Muscle layer of colon (tissue), 2 donors: ENCODE measurements around the gene TEX35.

Experiments
- H3K27ac ChIP-seq: one replicate; pipeline ENCODE4 v1.7.0; 2013; ENCODE audit warnings: low read depth, mild to moderate bottlenecking, low read length, moderate library complexity
- H3K27me3 ChIP-seq, 2 donors: one replicate each; pipeline ENCODE4 v1.7.0; 2013; ENCODE audit warnings: low read length in 2 of 2, mild to moderate bottlenecking in 2 of 2; ENCODE audit not compliant: insufficient read depth in 2 of 2, control insufficient read depth in 1 of 2
- H3K36me3 ChIP-seq: one replicate; pipeline ENCODE4 v1.7.0; 2013; ENCODE audit warnings: mild to moderate bottlenecking, low read length; ENCODE audit not compliant: insufficient read depth
- H3K4me1 ChIP-seq: one replicate; pipeline ENCODE4 v1.7.0; 2013; ENCODE audit warnings: mild to moderate bottlenecking, low read length; ENCODE audit not compliant: insufficient read depth
- H3K4me3 ChIP-seq, 2 donors: one replicate each; pipeline ENCODE4 v1.7.0; 2013; ENCODE audit warnings: low read length in 2 of 2, low read depth in 1 of 2, mild to moderate bottlenecking in 1 of 2, moderate library complexity in 1 of 2
- H3K9ac ChIP-seq: one replicate; pipeline ENCODE4 v1.7.0; 2013; ENCODE audit warnings: low read length
- H3K9me3 ChIP-seq: one replicate; pipeline ENCODE4 v1.7.0; 2013; ENCODE audit warnings: mild to moderate bottlenecking, low read length
- donor health status: abdominal sarcoma.
- donor health status: Adenocarcinoma of cecum.

Gene TEX35

DNA sequence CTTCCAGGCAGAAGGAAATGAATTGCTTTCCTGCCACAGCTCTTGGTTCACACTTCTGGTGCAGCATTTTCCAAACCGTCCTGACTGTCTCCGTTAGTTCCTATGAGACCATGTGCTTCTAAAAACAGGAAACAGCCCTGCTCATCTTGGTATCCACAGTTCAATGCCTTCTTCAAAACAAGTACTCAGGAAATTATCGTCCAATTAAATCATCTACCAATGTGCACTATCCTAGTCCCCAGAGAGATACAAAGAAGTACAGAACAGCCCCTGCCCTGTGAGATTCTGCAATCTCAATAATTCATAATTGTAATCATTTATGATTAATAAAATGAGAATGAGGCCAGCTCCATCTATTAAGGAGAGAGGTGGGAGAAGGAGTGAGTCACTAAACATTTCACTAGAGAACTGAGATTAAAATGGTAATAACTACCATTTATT lies 27.3 kb upstream of the TEX35 start:
- Histone ChIP-seq H3K9ac (no peak overlapping the region), H3K27me3 (peaks cover 0 to 8% of the 10 kb centered on the region in 2 donors), H3K27ac (no peak overlapping the region), H3K36me3 (no peaks in the 10 kb centered on the region), H3K4me3 (no peak overlapping the region), H3K4me1 (peaks cover 5% of the 10 kb centered on the region), H3K9me3 (no peaks in the 10 kb centered on the region)

GRCh38 chr1:178486100-178487069 lies 26.5 kb upstream of the TEX35 start:
- H3K27me3 ChIP-seq, result peaks cover 0 to 8% of the 10 kb centered on the region in 2 donors
- H3K9me3 ChIP-seq, result no peaks in the 10 kb centered on the region
- H3K9ac ChIP-seq, result no peak overlapping the region
- no peaks in the 10 kb centered on the region for H3K36me3 ChIP-seq
- H3K4me1 ChIP-seq, result peaks cover 5% of the 10 kb centered on the region
- no peak overlapping the region for H3K27ac ChIP-seq
- H3K4me3 ChIP-seq, result no peak overlapping the region

DNA sequence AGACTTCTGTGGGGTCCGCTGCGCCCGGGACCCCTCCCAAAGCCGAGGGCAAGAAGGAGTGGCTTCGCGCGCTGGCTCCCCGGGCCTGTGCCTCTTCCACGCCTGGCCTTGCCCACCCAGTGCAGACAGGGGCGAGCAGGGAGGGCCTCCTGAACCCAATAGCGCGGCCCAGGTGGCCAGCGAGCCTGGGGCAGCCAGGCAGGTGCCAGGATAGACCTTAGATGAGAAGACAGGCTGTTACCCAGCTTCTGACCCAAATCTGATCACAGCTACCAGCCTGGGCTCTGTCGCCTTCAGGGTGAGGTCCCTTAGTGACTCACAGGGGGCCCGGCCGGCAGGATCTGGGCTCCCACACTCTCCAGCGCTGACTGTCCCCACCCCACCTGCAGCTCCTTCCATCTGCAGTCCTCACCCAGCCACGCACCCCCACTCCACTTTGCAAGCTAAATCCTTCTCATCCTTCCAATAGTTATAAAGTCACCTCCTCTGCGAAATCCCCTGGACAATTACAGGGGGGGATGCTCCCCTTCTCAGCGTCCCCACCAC lies 25.8 kb upstream of the TEX35 start:
- H3K4me3 ChIP-seq, result no peak overlapping the region
- no peak overlapping the region for H3K9ac ChIP-seq
- H3K27me3 ChIP-seq, result peaks cover 0 to 8% of the 10 kb centered on the region in 2 donors
- H3K4me1 ChIP-seq, result peaks cover 5% of the 10 kb centered on the region
- H3K9me3 ChIP-seq, result no peaks in the 10 kb centered on the region
- H3K27ac ChIP-seq, result no peak overlapping the region
- H3K36me3 ChIP-seq, result no peaks in the 10 kb centered on the region

- Histone ChIP-seq H3K9me3 (no peaks in the 10 kb centered on the region), H3K9ac (no peak overlapping the region), H3K27me3 (peaks cover 0 to 8% of the 10 kb centered on the region in 2 donors), H3K4me1 (peaks cover 5% of the 10 kb centered on the region), H3K27ac (no peak overlapping the region), H3K4me3 (no peak overlapping the region), H3K36me3 (no peaks in the 10 kb centered on the region)
Observed at GRCh38 chr1:178488393-178488792, 24.5 kb upstream of the TEX35 start.

DNA sequence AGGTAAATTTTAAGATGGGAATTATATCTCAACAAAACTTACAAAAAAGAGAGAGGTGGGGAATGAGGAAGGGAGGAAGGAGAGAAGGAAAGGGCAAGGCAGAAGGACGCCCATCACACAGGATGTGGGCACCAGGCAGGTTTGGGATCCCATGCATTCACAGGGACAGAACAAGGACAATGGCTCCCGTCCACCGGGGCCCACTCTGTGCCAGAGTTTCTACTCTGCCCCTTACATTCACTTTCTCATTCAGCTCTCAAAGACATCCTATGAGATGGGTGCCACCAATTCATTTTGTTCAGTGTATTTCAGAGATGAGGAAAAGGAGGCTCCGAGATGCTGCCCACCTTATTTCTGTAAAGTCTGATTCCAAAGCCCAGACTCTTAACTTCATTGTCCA lies 23.5 kb upstream of the TEX35 start:
- Histone ChIP-seq H3K4me1 (peaks cover 5% of the 10 kb centered on the region), H3K4me3 (no peak overlapping the region), H3K27me3 (peaks cover 0 to 8% of the 10 kb centered on the region in 2 donors), H3K36me3 (no peaks in the 10 kb centered on the region), H3K27ac (no peak overlapping the region), H3K9ac (no peak overlapping the region), H3K9me3 (no peaks in the 10 kb centered on the region)

- Histone ChIP-seq H3K4me1 (peaks cover 5% of the 10 kb centered on the region), H3K27ac (no peak overlapping the region), H3K9me3 (no peaks in the 10 kb centered on the region), H3K36me3 (no peaks in the 10 kb centered on the region), H3K27me3 (peaks cover 0 to 8% of the 10 kb centered on the region in 2 donors), H3K4me3 (no peak overlapping the region), H3K9ac (no peak overlapping the region)
Observed at GRCh38 chr1:178490136-178490535, 22.8 kb upstream of the TEX35 start.

DNA sequence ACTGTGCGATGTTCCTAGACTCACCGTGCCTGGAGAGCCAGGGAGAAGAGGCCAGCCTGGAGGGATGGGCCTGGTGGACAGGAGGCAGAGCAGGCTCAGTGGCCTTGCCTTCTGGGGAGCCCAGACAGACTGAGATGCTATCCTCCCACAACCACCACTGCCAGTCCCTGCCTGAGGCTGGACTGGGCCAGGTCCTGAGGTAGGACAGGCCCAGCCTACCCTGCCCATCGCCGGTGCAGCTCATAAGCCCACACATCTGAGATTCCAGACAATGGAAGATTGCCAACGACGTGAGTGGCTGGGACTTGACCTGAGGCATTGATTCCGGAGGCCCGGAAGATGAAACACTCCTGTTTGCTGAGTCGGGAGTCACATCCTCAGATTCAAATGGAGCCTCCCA lies 21.9 kb upstream of the TEX35 start:
- Histone ChIP-seq H3K27ac (no peak overlapping the region), H3K4me3 (no peak overlapping the region), H3K9ac (no peak overlapping the region), H3K9me3 (no peaks in the 10 kb centered on the region), H3K36me3 (no peaks in the 10 kb centered on the region), H3K4me1 (peaks cover 5% of the 10 kb centered on the region), H3K27me3 (peaks cover 0 to 8% of the 10 kb centered on the region in 2 donors)

DNA sequence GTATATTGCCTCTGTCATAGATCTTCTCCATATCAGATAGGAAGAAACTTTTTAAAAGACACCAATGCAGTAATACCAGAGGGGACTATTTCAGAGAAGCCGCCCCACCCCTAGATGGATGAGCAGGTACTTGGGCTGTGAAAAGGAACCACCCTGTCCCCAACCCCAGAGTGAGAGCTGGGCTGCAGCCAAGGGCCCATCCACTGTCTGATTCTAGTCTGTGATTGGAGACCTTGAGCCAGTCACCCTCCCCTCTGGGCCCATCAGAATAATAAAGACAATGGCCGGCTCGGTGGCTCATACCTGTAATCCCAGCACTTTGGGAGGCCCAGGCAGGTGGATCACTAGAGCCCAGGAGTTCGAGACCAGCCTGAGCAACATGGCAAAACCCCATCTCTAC lies 21.2 kb upstream of the TEX35 start:
- Histone ChIP-seq H3K9me3 (no peaks in the 10 kb centered on the region), H3K4me3 (no peak overlapping the region), H3K4me1 (peaks cover 5% of the 10 kb centered on the region), H3K9ac (no peak overlapping the region), H3K36me3 (no peaks in the 10 kb centered on the region), H3K27me3 (peaks cover 0 to 8% of the 10 kb centered on the region in 2 donors), H3K27ac (no peak overlapping the region)

- H3K27me3 ChIP-seq, result peaks cover 0 to 8% of the 10 kb centered on the region in 2 donors
- no peaks in the 10 kb centered on the region for H3K36me3 ChIP-seq
- H3K27ac ChIP-seq, result no peak overlapping the region
- H3K4me3 ChIP-seq, result no peak overlapping the region
- H3K9ac ChIP-seq, result no peak overlapping the region
- H3K9me3 ChIP-seq, result no peaks in the 10 kb centered on the region
- H3K4me1 ChIP-seq, result no peaks in the 10 kb centered on the region
Observed at GRCh38 chr1:178492341-178492740, 20.6 kb upstream of the TEX35 start.

DNA sequence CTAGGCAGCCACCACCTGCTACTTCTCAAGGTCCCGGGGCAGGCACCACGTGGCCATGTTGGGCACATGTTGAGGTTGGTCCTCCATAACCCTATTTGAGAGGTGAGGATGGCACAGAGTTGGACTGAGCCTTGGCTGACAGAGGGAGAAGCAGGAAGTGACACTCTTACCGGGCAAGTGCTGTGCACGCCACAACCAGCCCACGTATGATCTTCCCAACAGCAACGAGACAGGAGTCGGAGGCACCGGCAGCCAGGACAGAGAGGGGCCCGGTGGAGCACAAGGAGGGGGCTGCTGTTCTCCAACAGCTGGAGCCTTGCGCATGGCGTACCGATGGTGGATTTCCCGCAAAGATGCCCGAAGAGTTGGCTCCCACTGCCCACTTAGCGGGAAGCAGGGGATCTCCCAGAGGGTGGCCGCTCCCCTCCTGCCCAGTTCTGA lies 19.6 kb upstream of the TEX35 start:
- Histone ChIP-seq H3K36me3 (no peaks in the 10 kb centered on the region), H3K9ac (no peak overlapping the region), H3K27ac (no peak overlapping the region), H3K4me3 (no peak overlapping the region), H3K9me3 (no peaks in the 10 kb centered on the region), H3K4me1 (no peaks in the 10 kb centered on the region), H3K27me3 (peaks cover 0 to 2% of the 10 kb centered on the region in 2 donors)

GRCh38 chr1:178494569-178494971 lies 18.3 kb upstream of the TEX35 start:
- Histone ChIP-seq H3K4me1 (no peaks in the 10 kb centered on the region), H3K9ac (no peak overlapping the region), H3K36me3 (no peaks in the 10 kb centered on the region)

More at GRCh38 chr1:178494569-178494971, 18.3 kb upstream of the TEX35 start:
- Histone ChIP-seq H3K27me3 (no peaks in the 10 kb centered on the region), H3K9me3 (no peaks in the 10 kb centered on the region), H3K27ac (no peak overlapping the region), H3K4me3 (no peak overlapping the region)
